COLO668 (cell line): ENCODE data around the gene DRD4.

Source experiments
- DNase-seq: peaks from one replicate; lab custom pipeline; 2025; ENCODE audit not compliant: unreplicated experiment; lab: John Stamatoyannopoulos, UW

The DRD4 gene

GRCh38 chr11:636511-637332, at the start of gene DRD4:
DRD4 (plus strand) TSS chr11:637269; CDS start chr11:637305, 36 bp downstream.
- no peak for DNase-seq

- DNase-seq = no peak
Observed at GRCh38 chr11:587546-587945, 49.5 kb upstream of the DRD4 start.

- no peak for DNase-seq
Observed at GRCh38 chr11:587978-588380, 49.1 kb upstream of the DRD4 start.

GRCh38 chr11:589798-590197, 47.3 kb upstream of the DRD4 start:
- no peak for DNase-seq

- no peak for DNase-seq
Observed at GRCh38 chr11:590997-591396, 46.1 kb upstream of the DRD4 start.

GRCh38 chr11:592501-592900, 44.6 kb upstream of the DRD4 start:
- DNase-seq = no peak

GRCh38 chr11:592918-593317, 44.2 kb upstream of the DRD4 start:
- DNase-seq = no peak

GRCh38 chr11:593347-593746, 43.7 kb upstream of the DRD4 start:
- no peak for DNase-seq

GRCh38 chr11:595400-595799, 41.7 kb upstream of the DRD4 start:
- DNase-seq = no peak

- DNase-seq = no peak
Observed at GRCh38 chr11:596374-596773, 40.7 kb upstream of the DRD4 start.

- no peak for DNase-seq
Observed at GRCh38 chr11:597166-597725, 39.8 kb upstream of the DRD4 start.

GRCh38 chr11:598005-598680, 38.9 kb upstream of the DRD4 start:
- DNase-seq = no peak

GRCh38 chr11:601573-602245, 35.4 kb upstream of the DRD4 start:
- DNase-seq = no peak

- DNase-seq = no peak
Observed at GRCh38 chr11:603154-603553, 33.9 kb upstream of the DRD4 start.

GRCh38 chr11:605286-606129, 31.6 kb upstream of the DRD4 start:
- DNase-seq = no peak

- DNase-seq = no peak
Observed at GRCh38 chr11:606245-606644, 30.8 kb upstream of the DRD4 start.

- no peak for DNase-seq
Observed at GRCh38 chr11:607020-607780, 29.9 kb upstream of the DRD4 start.

GRCh38 chr11:607971-608659, 29.0 kb upstream of the DRD4 start:
- DNase-seq = no peak

- no peak for DNase-seq
Observed at GRCh38 chr11:608791-609251, 28.2 kb upstream of the DRD4 start.
